Esophagus muscularis mucosa (tissue), 4 donors: ENCODE measurements around the gene PTPN6. TPM values are rescaled to one million over a fixed set of nuclear protein-coding genes. Genes with fewer than 3 reads are reported as not detected.

Experiments used
- DNase-seq: peaks from one replicate; pipeline ENCODE4 v3.0.0-alpha.2; 2017; ENCODE audit errors: extremely low spot score
- H3K27ac ChIP-seq, 4 donors: fragments of 200-600 bp; sonication (generic); replicated peaks in 1 of 4; 1 replicate in 3 of 4; 2 replicates in 1 of 4; pipeline ENCODE4 v1.5.1; 2016 to 2019; ENCODE audit warnings: mild to moderate bottlenecking in 1 of 4
- H3K27me3 ChIP-seq, 4 donors: fragments of 200-600 bp; sonication (generic); one replicate each; pipeline versions ENCODE4 v1.5.1 to v1.6.0; 2016 to 2019
- H3K36me3 ChIP-seq, 4 donors: fragments of 200-600 bp; sonication (generic); one replicate each; pipeline ENCODE4 v1.5.1; 2016 to 2019
- H3K4me1 ChIP-seq, 4 donors: fragments of 200-600 bp; sonication (generic); one replicate each; pipeline ENCODE4 v1.5.1; 2016 to 2019
- H3K4me3 ChIP-seq, 4 donors: fragments of 200-600 bp; sonication (generic); 1 replicate in 2 of 4; 2 replicates in 2 of 4; pipeline ENCODE4 v1.5.1; 2016 to 2019; ENCODE audit warnings: mild to moderate bottlenecking in 4 of 4, moderate library complexity in 1 of 4
- H3K9me3 ChIP-seq, 4 donors: fragments of 200-600 bp; sonication (generic); 1 replicate in 3 of 4; 2 replicates in 1 of 4; pipeline ENCODE4 v1.5.1; 2016 to 2019
- EP300 ChIP-seq: sonication (generic); formaldehyde crosslinking; IDR thresholded peaks from one replicate; pipeline ENCODE4 v1.6.1; 2017; ENCODE audit warnings: antibody characterized with exemption
- POLR2A ChIP-seq: fragments of 450-650 bp; IDR thresholded peaks from one replicate; pipeline ENCODE4 v1.6.1; 2017; ENCODE audit warnings: antibody characterized with exemption, moderate library complexity, mild to moderate bottlenecking, low read depth
- POLR2AphosphoS5 ChIP-seq, 2 donors: sonication (generic); formaldehyde crosslinking; IDR thresholded peaks; one replicate each; pipeline ENCODE4 v1.6.1; 2017; ENCODE audit warnings: antibody characterized with exemption in 2 of 2
- intact Hi-C: fragments of 100-400 bp; cut with DNase I; formaldehyde crosslinking; loops from one replicate; pipeline ENCODE4 v1.15.1; 2023
- small RNA-seq, 3 donors: library from RNA; depleted of rRNA; stranded (forward); fragments of <200 nt; gene quantifications; one replicate each; pipeline ENCODE3, GENCODE V24; 2016
- total RNA-seq, 4 donors: library from RNA; depleted of rRNA; stranded (reverse); fragments of >200 nt; gene quantifications; one replicate each; pipeline versions ENCODE4 v1.1.0 to v1.2.1, GENCODE V29; 2016
- TF ChIP-seq, protein P1 (sequence below), 3 experiments: fragments of 200-600 bp in 2 of 3; fragments of 450-650 bp in 1 of 3; sonication (generic) in 2 of 3; IDR thresholded peaks; one replicate each; pipeline ENCODE4 v1.5.1; 2017 to 2019; ENCODE audit warnings: antibody characterized with exemption in 3 of 3, mild to moderate bottlenecking in 2 of 3, moderate library complexity in 1 of 3

PTPN6 gene
- total RNA-seq, 4 donors from 2014 or later: 9.1 to 16.9 (median 13.3) TPM

DNA sequence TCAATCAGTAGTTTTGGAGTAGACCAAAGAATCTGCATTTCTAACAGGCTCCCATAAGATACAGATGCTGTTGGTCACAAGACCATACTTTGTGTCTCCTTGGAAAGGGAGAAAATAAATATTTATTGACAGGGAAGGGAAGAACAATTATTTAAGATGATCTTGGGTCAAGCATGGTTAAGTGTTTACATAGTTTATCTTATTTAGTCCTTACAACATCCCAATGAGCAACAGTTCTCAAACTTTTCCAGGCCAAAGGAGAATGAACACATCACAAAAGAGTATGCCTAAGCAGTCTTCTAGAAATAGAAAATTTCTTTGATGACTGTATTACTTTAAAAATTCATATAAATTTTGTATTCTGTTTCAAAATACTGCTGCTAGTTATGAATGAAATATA is 58.4 kb downstream of the PTPN6 start:
- H3K27ac ChIP-seq: no peak overlapping the region
- no peaks in the 10 kb centered on the region for H3K9me3 ChIP-seq
- H3K36me3 ChIP-seq: peaks cover 0 to 40% (median 20%) of the 10 kb centered on the region in 4 donors
- no peak for TF ChIP-seq POLR2A
- no peak for TF ChIP-seq EP300
- TF ChIP-seq, protein P1, sequence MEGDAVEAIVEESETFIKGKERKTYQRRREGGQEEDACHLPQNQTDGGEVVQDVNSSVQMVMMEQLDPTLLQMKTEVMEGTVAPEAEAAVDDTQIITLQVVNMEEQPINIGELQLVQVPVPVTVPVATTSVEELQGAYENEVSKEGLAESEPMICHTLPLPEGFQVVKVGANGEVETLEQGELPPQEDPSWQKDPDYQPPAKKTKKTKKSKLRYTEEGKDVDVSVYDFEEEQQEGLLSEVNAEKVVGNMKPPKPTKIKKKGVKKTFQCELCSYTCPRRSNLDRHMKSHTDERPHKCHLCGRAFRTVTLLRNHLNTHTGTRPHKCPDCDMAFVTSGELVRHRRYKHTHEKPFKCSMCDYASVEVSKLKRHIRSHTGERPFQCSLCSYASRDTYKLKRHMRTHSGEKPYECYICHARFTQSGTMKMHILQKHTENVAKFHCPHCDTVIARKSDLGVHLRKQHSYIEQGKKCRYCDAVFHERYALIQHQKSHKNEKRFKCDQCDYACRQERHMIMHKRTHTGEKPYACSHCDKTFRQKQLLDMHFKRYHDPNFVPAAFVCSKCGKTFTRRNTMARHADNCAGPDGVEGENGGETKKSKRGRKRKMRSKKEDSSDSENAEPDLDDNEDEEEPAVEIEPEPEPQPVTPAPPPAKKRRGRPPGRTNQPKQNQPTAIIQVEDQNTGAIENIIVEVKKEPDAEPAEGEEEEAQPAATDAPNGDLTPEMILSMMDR (IDR thresholded peaks at IDR 0.05): no peak
- no peak for TF ChIP-seq POLR2AphosphoS5 (IDR thresholded peaks at IDR 0.05)
- H3K4me1 ChIP-seq: peaks cover 0 to 10% (median 0%) of the 10 kb centered on the region in 4 donors
- H3K27me3 ChIP-seq: no peaks in the 10 kb centered on the region
- H3K4me3 ChIP-seq: no peak overlapping the region
- DNase-seq: no peak
- intact Hi-C loops: no loop called here

Small RNAs within 50 kb of the gene (small RNA-seq; reads per million reads assigned to genes)
- gene MIR141: 0.37 to 1.2 (median 0.84) reads per million in 3 donors
- 0.17 to 0.74 (median 0.68) reads per million in 3 donors for gene MIR200C
- gene RNU7-1: 0 reads per million in 3 donors
- gene SCARNA12: 0 to 0.25 (median 0.17) reads per million in 3 donors

Other genes with a start within 250 kb of the PTPN6 start
- 10 to 100 TPM; 51.9 to 71.8 (median 63.0) TPM for gene COPS7A, start 227.3 kb upstream of the PTPN6 start, total RNA-seq
- gene MLF2, start 198.2 kb upstream of the PTPN6 start, total RNA-seq: 100 to 1,000 TPM; 169 to 247 (median 214) TPM
- gene PTMS, start 185.0 kb upstream of the PTPN6 start, total RNA-seq: 100 to 1,000 TPM; 256 to 419 (median 338) TPM
- 1 to 10 TPM; 1.7 to 4.0 (median 2.9) TPM for gene LAG3, start 178.8 kb upstream of the PTPN6 start, total RNA-seq
- gene CD4, start 161.8 kb upstream of the PTPN6 start, total RNA-seq: 10 to 100 TPM in 2 of 4 donors, 1 to 10 TPM in 2; 6.6 to 16.2 (median 10.1) TPM
- 10 to 100 TPM in 2 of 4 donors, 1 to 10 TPM in 2; 3.7 to 12.1 (median 10.0) TPM for gene GPR162, start 129.5 kb upstream of the PTPN6 start, total RNA-seq
- gene P3H3, start 122.9 kb upstream of the PTPN6 start, total RNA-seq: 10 to 100 TPM; 16.4 to 30.7 (median 26.8) TPM
- 1 to 10 TPM in 1 of 4 donors, under 1 TPM in 3; 0.39 to 1.7 (median 0.46) TPM for gene GNB3, start 110.4 kb upstream of the PTPN6 start, total RNA-seq
- 1 to 10 TPM; 1.2 to 2.9 (median 1.5) TPM for gene CDCA3, start 100.1 kb upstream of the PTPN6 start, total RNA-seq
- 10 to 100 TPM; 49.8 to 68.7 (median 58.4) TPM for gene USP5, start 99.2 kb upstream of the PTPN6 start, total RNA-seq
- 100 to 1,000 TPM; 288 to 372 (median 355) TPM for gene TPI1, start 83.8 kb upstream of the PTPN6 start, total RNA-seq
- 10 to 100 TPM in 2 of 4 donors, 1 to 10 TPM in 2; 4.2 to 10.8 (median 8.5) TPM for gene SPSB2, start 78.1 kb upstream of the PTPN6 start, total RNA-seq
- 10 to 100 TPM in 2 of 4 donors, 1 to 10 TPM in 2; 8.3 to 12.9 (median 11.0) TPM for gene LRRC23, start 46.5 kb upstream of the PTPN6 start, total RNA-seq
- 10 to 100 TPM; 28.7 to 49.7 (median 40.0) TPM for gene ENO2, start 36.8 kb upstream of the PTPN6 start, total RNA-seq
- 100 to 1,000 TPM in 2 of 4 donors, 10 to 100 TPM in 2; 72.2 to 163 (median 92.4) TPM for gene ATN1, start 23.4 kb upstream of the PTPN6 start, total RNA-seq
- gene RNU7-1, start 7.5 kb upstream of the PTPN6 start, total RNA-seq: not detected
- 100 to 1,000 TPM; 307 to 437 (median 325) TPM for gene C12orf57, start 7.3 kb upstream of the PTPN6 start, total RNA-seq
- gene PHB2, start 19.3 kb downstream of the PTPN6 start, total RNA-seq: 100 to 1,000 TPM; 194 to 265 (median 233) TPM
- 10 to 100 TPM; 20.8 to 35.1 (median 26.3) TPM for gene EMG1, start 19.6 kb downstream of the PTPN6 start, total RNA-seq
- 10 to 100 TPM; 21.6 to 33.3 (median 26.2) TPM for gene LPCAT3, start 67.1 kb downstream of the PTPN6 start, total RNA-seq
- gene C1S, start 109.4 kb downstream of the PTPN6 start, total RNA-seq: 100 to 1,000 TPM; 454 to 549 (median 512) TPM
- gene C1R, start 141.1 kb downstream of the PTPN6 start, total RNA-seq: 100 to 1,000 TPM; 324 to 603 (median 572) TPM
- 100 to 1,000 TPM in 1 of 4 donors, 10 to 100 TPM in 3; 64.8 to 159 (median 88.2) TPM for gene C1RL, start 157.9 kb downstream of the PTPN6 start, total RNA-seq
- gene RBP5, start 177.5 kb downstream of the PTPN6 start, total RNA-seq: 1 to 10 TPM in 2 of 4 donors, under 1 TPM in 2; 0.46 to 5.0 (median 0.91) TPM
- gene CLSTN3, start 179.0 kb downstream of the PTPN6 start, total RNA-seq: 10 to 100 TPM in 3 of 4 donors, 1 to 10 TPM in 1; 9.6 to 25.6 (median 19.3) TPM
- gene PEX5, start 238.3 kb downstream of the PTPN6 start, total RNA-seq: 10 to 100 TPM; 32.8 to 53.5 (median 38.4) TPM